LNCAP (cell line): ENCODE results near the gene PEPD.

Experiments
- CTCF ChIP-seq: fragments of 450-650 bp; IDR thresholded peaks from 2 replicates; pipeline ENCODE4 v1.5.1; 2017; ENCODE audit warnings: mild to moderate bottlenecking

Gene PEPD

DNA sequence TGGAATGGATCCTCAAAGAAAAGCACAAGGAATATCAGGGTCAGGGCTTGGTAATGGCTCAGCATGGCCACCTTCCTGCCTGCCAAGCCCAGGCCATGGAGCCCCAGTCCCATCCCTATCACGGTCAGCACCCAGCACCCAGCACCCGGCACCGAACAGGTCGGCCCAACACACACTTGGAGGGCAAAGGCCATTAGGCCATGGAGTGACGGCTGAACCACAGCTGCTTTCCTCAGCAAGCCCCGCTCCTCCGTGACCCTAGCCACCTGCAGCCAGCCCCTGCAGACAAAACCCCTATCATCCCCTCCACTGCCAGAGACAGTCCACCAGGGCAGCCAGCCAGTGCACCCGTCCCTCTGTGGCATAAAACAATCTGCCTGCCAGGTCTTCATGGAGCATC lies 20.6 kb downstream of the PEPD start:
- no peak for TF ChIP-seq CTCF

DNA sequence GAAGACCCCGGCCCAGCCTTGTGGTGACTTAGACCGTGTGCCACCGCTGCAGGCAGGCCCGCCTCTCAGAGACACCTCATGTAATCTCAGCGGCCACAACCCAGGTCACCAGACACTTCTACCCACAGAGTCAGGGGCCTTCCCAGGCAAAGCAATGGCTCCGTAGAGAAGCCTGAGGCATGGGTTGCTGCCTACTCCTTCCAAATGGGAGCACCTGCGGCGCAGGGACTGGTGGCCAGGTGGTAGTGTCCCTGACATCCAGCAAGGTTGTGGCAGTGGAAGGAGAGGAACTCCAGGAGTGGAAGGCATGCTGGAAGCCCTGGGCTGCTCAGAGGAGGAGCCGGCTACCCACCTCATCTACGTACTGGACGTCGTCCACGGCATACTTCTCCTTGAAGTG lies 21.0 kb downstream of the PEPD start:
- no peak for TF ChIP-seq CTCF

- TF ChIP-seq CTCF: no peak
Measured at GRCh38 chr19:33499671-33500506, 21.7 kb downstream of the PEPD start.

DNA sequence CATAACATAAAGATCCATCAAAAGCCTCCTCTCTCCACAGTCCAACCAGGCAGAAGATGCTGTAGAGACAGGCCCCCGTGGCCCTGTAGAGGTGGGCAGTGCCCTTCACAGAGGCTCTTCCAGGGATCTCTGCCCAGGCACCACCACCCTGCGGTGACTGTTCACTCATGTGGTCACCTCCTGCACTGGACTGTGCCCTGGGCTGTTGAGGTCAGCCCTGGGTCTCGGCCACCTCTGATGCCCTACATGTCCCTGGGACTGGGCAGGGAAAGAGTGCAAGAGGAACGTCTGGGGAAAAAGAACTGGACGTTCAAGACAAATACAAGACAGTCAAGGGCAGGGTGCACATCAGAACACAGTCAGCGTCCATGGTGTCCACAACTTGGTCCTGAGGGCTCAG lies 22.3 kb downstream of the PEPD start:
- no peak for TF ChIP-seq CTCF

- TF ChIP-seq CTCF: no peak
Measured at GRCh38 chr19:33498391-33499000, 23.1 kb downstream of the PEPD start.

DNA sequence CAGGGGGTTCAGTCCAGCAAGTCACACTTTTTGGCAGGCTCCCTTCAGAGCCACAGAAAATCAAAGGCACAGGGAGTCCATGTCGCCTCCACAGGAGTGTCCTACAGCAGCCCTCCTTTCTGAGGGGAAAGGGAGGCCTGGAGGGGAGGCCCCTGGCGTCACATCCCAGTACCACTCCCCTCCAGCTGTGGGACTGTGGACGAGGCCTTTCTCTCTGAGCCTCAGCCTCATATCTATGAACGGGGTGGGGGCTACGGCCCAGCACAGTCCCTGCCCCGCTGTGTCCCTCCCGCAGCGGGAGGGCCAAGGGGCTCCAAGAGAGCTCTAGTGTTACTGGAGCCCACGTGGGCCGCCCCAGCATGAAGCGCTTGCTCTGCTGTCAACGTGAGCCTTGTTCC lies 23.8 kb downstream of the PEPD start:
- TF ChIP-seq CTCF: no peak

GRCh38 chr19:33497131-33497777 lies 24.3 kb downstream of the PEPD start:
- no peak for TF ChIP-seq CTCF
